Ascending aorta (tissue), 2 donors: ENCODE measurements around the gene PSMB5. TPM values are rescaled to one million over a fixed set of nuclear protein-coding genes. Genes with fewer than 3 reads are reported as not detected.

ENCODE experiments used
- DNase-seq, 2 donors: peaks; one replicate each; pipeline ENCODE4 v3.0.0-alpha.2; 2019; ENCODE audit warnings: low spot score in 2 of 2
- H3K27ac ChIP-seq, 2 donors: fragments of 200-600 bp; sonication (generic); one replicate each; pipeline ENCODE4 v1.5.1; 2016 to 2017; ENCODE audit warnings: mild to moderate bottlenecking in 1 of 2
- H3K27me3 ChIP-seq: fragments of 200-600 bp; sonication (generic); one replicate; pipeline ENCODE4 v1.5.1; 2017
- H3K36me3 ChIP-seq, 2 donors: fragments of 200-600 bp; sonication (generic); one replicate each; pipeline ENCODE4 v1.5.1; 2016
- H3K4me1 ChIP-seq, 2 donors: fragments of 200-600 bp; sonication (generic); one replicate each; pipeline ENCODE4 v1.5.1; 2016 to 2017; ENCODE audit warnings: mild to moderate bottlenecking in 1 of 2
- H3K4me3 ChIP-seq, 2 donors: fragments of 200-600 bp; sonication (generic); one replicate each; pipeline ENCODE4 v1.5.1; 2016 to 2017; ENCODE audit warnings: mild to moderate bottlenecking in 1 of 2
- H3K9me3 ChIP-seq, 2 donors: fragments of 200-600 bp; sonication (generic); one replicate each; pipeline ENCODE4 v1.5.1; 2016
- intact Hi-C: fragments of 100-400 bp; cut with DNase I; formaldehyde crosslinking; loops from one replicate; pipeline ENCODE4 v1.15.1; 2023
- total RNA-seq: library from RNA; depleted of rRNA; stranded (reverse); fragments of >200 nt; gene quantifications from one replicate; pipeline ENCODE4 v1.1.0, GENCODE V29; 2016
- TF ChIP-seq, protein P1 (sequence below), 3 experiments: fragments of 200-600 bp in 2 of 3; fragments of 450-650 bp in 1 of 3; sonication (generic) in 2 of 3; IDR thresholded peaks; one replicate each; pipeline ENCODE4 v1.5.1; 2016 to 2019; ENCODE audit warnings: antibody characterized with exemption in 3 of 3, mild to moderate bottlenecking in 1 of 3, moderate library complexity in 1 of 3

PSMB5 gene
- total RNA-seq, 1 donor from 2014 or later, result 62.7 TPM

DNA sequence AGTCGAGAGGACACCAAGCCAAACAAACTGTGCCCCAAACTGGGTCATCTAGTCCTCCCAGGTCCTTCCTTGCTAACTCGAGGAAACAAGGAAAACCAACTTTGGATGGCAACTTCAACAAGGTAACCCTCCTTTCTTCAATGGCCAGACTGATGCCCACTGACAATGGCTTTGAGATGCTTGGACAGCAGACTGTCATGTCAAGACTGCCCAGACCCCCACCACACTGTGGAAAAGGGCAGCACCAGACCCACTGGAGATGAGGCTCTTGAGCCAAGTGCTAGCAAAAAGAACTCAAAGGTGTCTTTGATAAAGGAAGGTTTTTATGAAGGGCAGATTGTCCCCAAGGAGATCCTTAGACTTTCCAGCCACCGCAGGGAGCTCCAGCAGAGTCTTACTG, 31.7 kb upstream of the PSMB5 start:
- TF ChIP-seq, protein P1, sequence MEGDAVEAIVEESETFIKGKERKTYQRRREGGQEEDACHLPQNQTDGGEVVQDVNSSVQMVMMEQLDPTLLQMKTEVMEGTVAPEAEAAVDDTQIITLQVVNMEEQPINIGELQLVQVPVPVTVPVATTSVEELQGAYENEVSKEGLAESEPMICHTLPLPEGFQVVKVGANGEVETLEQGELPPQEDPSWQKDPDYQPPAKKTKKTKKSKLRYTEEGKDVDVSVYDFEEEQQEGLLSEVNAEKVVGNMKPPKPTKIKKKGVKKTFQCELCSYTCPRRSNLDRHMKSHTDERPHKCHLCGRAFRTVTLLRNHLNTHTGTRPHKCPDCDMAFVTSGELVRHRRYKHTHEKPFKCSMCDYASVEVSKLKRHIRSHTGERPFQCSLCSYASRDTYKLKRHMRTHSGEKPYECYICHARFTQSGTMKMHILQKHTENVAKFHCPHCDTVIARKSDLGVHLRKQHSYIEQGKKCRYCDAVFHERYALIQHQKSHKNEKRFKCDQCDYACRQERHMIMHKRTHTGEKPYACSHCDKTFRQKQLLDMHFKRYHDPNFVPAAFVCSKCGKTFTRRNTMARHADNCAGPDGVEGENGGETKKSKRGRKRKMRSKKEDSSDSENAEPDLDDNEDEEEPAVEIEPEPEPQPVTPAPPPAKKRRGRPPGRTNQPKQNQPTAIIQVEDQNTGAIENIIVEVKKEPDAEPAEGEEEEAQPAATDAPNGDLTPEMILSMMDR (IDR thresholded peaks at IDR 0.05), result no peak
- Histone ChIP-seq H3K27me3 (no peaks in the 10 kb centered on the region), H3K27ac (no peak overlapping the region), H3K4me1 (peaks cover 0 to 14% of the 10 kb centered on the region in 2 donors), H3K9me3 (no peaks in the 10 kb centered on the region), H3K4me3 (no peak overlapping the region), H3K36me3 (peaks cover 53 to 68% of the 10 kb centered on the region in 2 donors)
- intact Hi-C loops, result no loop called here
- DNase-seq, result no peak

- Histone ChIP-seq H3K27me3 (no peaks in the 10 kb centered on the region), H3K27ac (no peak overlapping the region), H3K4me1 (peaks cover 0 to 9% of the 10 kb centered on the region in 2 donors), H3K4me3 (no peak overlapping the region), H3K36me3 (peaks cover 77 to 93% of the 10 kb centered on the region in 2 donors), H3K9me3 (no peaks in the 10 kb centered on the region)
- intact Hi-C loops, result no loop called here
- TF ChIP-seq, protein P1 (IDR thresholded peaks at IDR 0.05), result no peak
- no peak for DNase-seq
These were observed 28.9 kb upstream of the PSMB5 start for GRCh38 chr14:23063601-23064000.

- Histone ChIP-seq H3K36me3 (peaks cover 66 to 82% of the 10 kb centered on the region in 2 donors), H3K27ac (peak overlapping the region in 1 of 2 donors; percentile 57)
These were observed 27.3 kb upstream of the PSMB5 start for GRCh38 chr14:23062002-23062401.

GRCh38 chr14:23060536-23061260, 26.0 kb upstream of the PSMB5 start:
- H3K27ac ChIP-seq, result no peak overlapping the region

More at GRCh38 chr14:23062002-23062401, 27.3 kb upstream of the PSMB5 start:
- no peak overlapping the region for H3K4me3 ChIP-seq
- DNase-seq, result peak in 1 of 2 donors; percentile 84
- no peaks in the 10 kb centered on the region for H3K9me3 ChIP-seq
- peaks cover 3 to 12% of the 10 kb centered on the region in 2 donors for H3K4me1 ChIP-seq
- H3K27me3 ChIP-seq, result no peaks in the 10 kb centered on the region
- TF ChIP-seq, protein P1 (IDR thresholded peaks at IDR 0.05), result no peak
- intact Hi-C loops, result no loop called here

DNA sequence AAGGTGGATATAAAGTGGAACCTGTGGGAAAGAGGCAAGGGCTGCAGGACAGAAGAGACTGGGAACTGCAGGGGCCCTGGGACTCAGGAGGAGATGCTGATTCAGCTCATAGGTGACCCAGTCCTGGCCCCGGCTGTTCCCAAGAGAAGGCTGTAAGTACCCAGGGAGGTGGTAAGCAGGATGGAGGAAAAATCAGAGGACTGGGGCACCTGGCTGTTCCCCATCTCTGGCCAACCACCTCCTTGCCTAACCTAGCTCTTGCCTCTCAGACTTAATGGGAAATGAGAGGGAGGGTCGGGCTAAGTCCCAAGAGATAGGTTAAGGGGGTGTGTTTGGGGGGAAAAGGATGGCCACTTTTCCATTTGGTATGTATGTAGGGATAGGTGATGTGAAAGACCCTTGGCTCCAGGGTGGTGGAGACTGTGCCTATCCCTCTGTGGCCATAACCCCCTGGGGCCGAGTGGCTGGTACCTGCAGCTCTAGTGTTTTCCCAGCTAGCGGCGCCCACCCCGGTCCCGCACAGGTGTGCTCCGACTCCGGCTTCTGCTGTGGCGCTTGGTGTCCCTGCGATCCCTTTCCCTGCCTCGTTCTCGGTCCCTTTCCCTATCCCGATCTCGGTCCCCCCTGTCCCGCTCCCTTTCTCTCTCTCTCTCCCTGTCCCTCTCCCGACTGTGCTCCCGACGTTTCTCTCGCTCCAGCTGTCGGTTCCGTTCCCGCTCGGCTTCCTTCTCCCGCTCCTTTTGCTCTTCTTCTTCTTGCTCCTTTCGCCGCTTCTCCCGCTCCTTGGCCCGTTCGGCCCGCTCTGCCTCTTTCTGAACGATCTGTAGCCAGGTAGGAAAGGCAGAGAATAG, 24.2 kb upstream of the PSMB5 start:
- peak in 1 of 2 donors; percentile 59 for DNase-seq
- intact Hi-C loops, result loop anchor here (1.0 to 10.0 kb wide), 4 partner anchors 24 to 504 kb away; no protein-coding TSS in a partner anchor
- TF ChIP-seq, protein P1 (IDR thresholded peaks at IDR 0.05), result no peak
- H3K9me3 ChIP-seq, result no peaks in the 10 kb centered on the region
- peaks cover 3 to 23% of the 10 kb centered on the region in 2 donors for H3K4me1 ChIP-seq
- H3K36me3 ChIP-seq, result peaks cover 43 to 52% of the 10 kb centered on the region in 2 donors
- H3K27ac ChIP-seq, result no peak overlapping the region
- H3K27me3 ChIP-seq, result no peaks in the 10 kb centered on the region
- H3K4me3 ChIP-seq, result no peak overlapping the region

More at GRCh38 chr14:23060536-23061260, 26.0 kb upstream of the PSMB5 start:
- peaks cover 3 to 23% of the 10 kb centered on the region in 2 donors for H3K4me1 ChIP-seq
- DNase-seq, result peak in 1 of 2 donors; percentile 52
- no peaks in the 10 kb centered on the region for H3K9me3 ChIP-seq
- no peak overlapping the region for H3K4me3 ChIP-seq
- no peaks in the 10 kb centered on the region for H3K27me3 ChIP-seq
- H3K36me3 ChIP-seq, result peaks cover 53 to 69% of the 10 kb centered on the region in 2 donors
- TF ChIP-seq, protein P1 (IDR thresholded peaks at IDR 0.05), result no peak
- intact Hi-C loops, result no loop called here
